CD14-positive monocyte (primary cell): Measurements from ENCODE around the gene PRR13. TPM values are rescaled to one million over a fixed set of nuclear protein-coding genes. Genes with fewer than 3 reads are reported as not detected.

Source experiments
- DNase-seq, 3 donors: peaks; one replicate each; pipeline ENCODE4 v3.0.0-alpha.2; 2011 to 2022
- H2AFZ ChIP-seq: 2 replicates; pipeline ENCODE4 v1.6.0; 2012; ENCODE audit warnings: mild to moderate bottlenecking, low read depth, low read length, inconsistent platforms; ENCODE audit not compliant: insufficient read depth, poor library complexity, severe bottlenecking
- H3K27ac ChIP-seq, 2 donors: 1 replicate in 1 of 2; 2 replicates in 1 of 2; pipeline ENCODE4 v1.5.1; 2012 to 2013; ENCODE audit warnings: low read length in 2 of 2, control low read depth in 1 of 2, inconsistent platforms in 1 of 2, low read depth in 1 of 2, mild to moderate bottlenecking in 1 of 2
- H3K27me3 ChIP-seq, 2 donors: one replicate each; pipeline versions ENCODE4 v1.6.0 to v1.6.1; 2011 to 2013; ENCODE audit warnings: low read length in 2 of 2; ENCODE audit not compliant: control insufficient read depth in 2 of 2, insufficient read depth in 2 of 2
- H3K36me3 ChIP-seq, 2 donors: replicated peaks in 1 of 2; 1 replicate in 1 of 2; 2 replicates in 1 of 2; pipeline versions ENCODE4 v1.5.1 to v1.6.1; 2012 to 2013; ENCODE audit warnings: low read length in 2 of 2, control low read depth in 1 of 2, inconsistent platforms in 1 of 2, mild to moderate bottlenecking in 1 of 2; ENCODE audit not compliant: insufficient read depth in 2 of 2, control insufficient read depth in 1 of 2
- H3K4me1 ChIP-seq, 2 donors: 1 replicate in 1 of 2; 2 replicates in 1 of 2; pipeline versions ENCODE4 v1.5.1 to v1.6.1; 2012 to 2013; ENCODE audit warnings: low read length in 2 of 2, control low read depth in 1 of 2, inconsistent platforms in 1 of 2, mild to moderate bottlenecking in 1 of 2, moderate library complexity in 1 of 2; ENCODE audit not compliant: insufficient read depth in 2 of 2, control insufficient read depth in 1 of 2
- H3K4me2 ChIP-seq: replicated peaks from 2 replicates; pipeline ENCODE3; 2012; ENCODE audit warnings: low read length, moderate library complexity, mild to moderate bottlenecking; ENCODE audit not compliant: poor library complexity, severe bottlenecking; ENCODE audit errors: extremely low read depth
- H3K4me3 ChIP-seq, 3 experiments: fragments of 200-600 bp in 1 of 3; sonication (generic) in 1 of 3; replicated peaks in 1 of 3; 1 replicate in 2 of 3; 2 replicates in 1 of 3; pipeline ENCODE4 v1.5.1; 2011 to 2013; ENCODE audit warnings: low read length in 3 of 3, mild to moderate bottlenecking in 3 of 3, control low read depth in 2 of 3, low read depth in 2 of 3, inconsistent platforms in 1 of 3, moderate library complexity in 1 of 3
- H3K79me2 ChIP-seq: 2 replicates; pipeline ENCODE4 v1.6.0; 2012; ENCODE audit warnings: mild to moderate bottlenecking, control low read depth, inconsistent platforms, low read length, moderate library complexity; ENCODE audit not compliant: insufficient read depth
- H3K9ac ChIP-seq: 2 replicates; pipeline ENCODE4 v1.6.0; 2017; ENCODE audit warnings: low read length, mild to moderate bottlenecking; ENCODE audit not compliant: insufficient read depth, poor library complexity, severe bottlenecking
- H3K9me3 ChIP-seq, 2 donors: replicated peaks in 1 of 2; 1 replicate in 1 of 2; 2 replicates in 1 of 2; pipeline versions ENCODE4 v1.5.1 to v1.6.1; 2012 to 2013; ENCODE audit warnings: low read length in 2 of 2, control low read depth in 1 of 2; ENCODE audit not compliant: control insufficient read depth in 1 of 2, insufficient read depth in 1 of 2
- H4K20me1 ChIP-seq: 2 replicates; pipeline ENCODE4 v1.6.0; 2012; ENCODE audit warnings: mild to moderate bottlenecking, low read length, control low read depth, moderate library complexity; ENCODE audit not compliant: insufficient read depth
- H3K27ac Mint-ChIP-seq, 7 donors: one replicate each; pipeline ENCODE4 v1.8.0; 2020; ENCODE audit warnings: mild to moderate bottlenecking in 7 of 7, mixed read lengths in 7 of 7, moderate library complexity in 6 of 7, inconsistent platforms in 2 of 7
- H3K27me3 Mint-ChIP-seq, 3 donors: one replicate each; pipeline ENCODE4 v1.8.0; 2021 to 2022; ENCODE audit warnings: low read depth in 3 of 3, mild to moderate bottlenecking in 3 of 3, mixed read lengths in 3 of 3, moderate library complexity in 3 of 3, inconsistent platforms in 1 of 3
- H3K36me3 Mint-ChIP-seq, 2 donors: one replicate each; pipeline ENCODE4 v1.8.0; 2020; ENCODE audit warnings: mixed read lengths in 2 of 2, inconsistent platforms in 1 of 2, mild to moderate bottlenecking in 1 of 2
- H3K4me1 Mint-ChIP-seq: one replicate; pipeline ENCODE4 v1.8.0; 2020; ENCODE audit warnings: mild to moderate bottlenecking, mixed read lengths
- H3K4me3 Mint-ChIP-seq, 2 donors: one replicate each; pipeline ENCODE4 v1.8.0; 2020; ENCODE audit warnings: mild to moderate bottlenecking in 2 of 2, mixed read lengths in 2 of 2, moderate library complexity in 1 of 2
- H3K9me3 Mint-ChIP-seq, 7 donors: one replicate each; pipeline ENCODE4 v1.8.0; 2020 to 2022; ENCODE audit warnings: mixed read lengths in 7 of 7, mild to moderate bottlenecking in 6 of 7, moderate library complexity in 6 of 7, inconsistent platforms in 2 of 7
- WGBS: methylation state at CpG from one replicate; pipeline ENCODE4 v1.1.5; 2013; ENCODE audit warnings: missing lambda C conversion rate; ENCODE audit not compliant: insufficient coverage; 5-methylcytosine and 5-hydroxymethylcytosine counted together
- intact Hi-C, 2 donors: fragments of 100-400 bp; cut with micrococcal nuclease; formaldehyde crosslinking; loops; one replicate each; pipeline versions ENCODE4 v1.15.0 to v1.15.1; 2023
- polyA plus RNA-seq, 3 donors: library from polyadenylated mRNA; depleted of rRNA in 1 of 3; unstranded in 2 of 3; stranded (reverse) in 1 of 3; fragments of 300-500 nt in 2 of 3; fragments of >200 nt in 1 of 3; fragmentation: Illumina TruSeq in 2 of 3; gene quantifications; 1 replicate in 2 of 3; 2 replicates in 1 of 3; pipeline ENCODE4 v1.2.3, GENCODE V29; 2012 to 2021
- TF ChIP-seq, protein P1 (sequence below): fragments of 200-600 bp; IDR thresholded peaks from one replicate; pipeline ENCODE4 v1.8.0; 2022; ENCODE audit warnings: antibody characterized with exemption, mild to moderate bottlenecking

PRR13 gene
- polyA plus RNA-seq, 3 donors: 172 to 670 (median 591) TPM

DNA sequence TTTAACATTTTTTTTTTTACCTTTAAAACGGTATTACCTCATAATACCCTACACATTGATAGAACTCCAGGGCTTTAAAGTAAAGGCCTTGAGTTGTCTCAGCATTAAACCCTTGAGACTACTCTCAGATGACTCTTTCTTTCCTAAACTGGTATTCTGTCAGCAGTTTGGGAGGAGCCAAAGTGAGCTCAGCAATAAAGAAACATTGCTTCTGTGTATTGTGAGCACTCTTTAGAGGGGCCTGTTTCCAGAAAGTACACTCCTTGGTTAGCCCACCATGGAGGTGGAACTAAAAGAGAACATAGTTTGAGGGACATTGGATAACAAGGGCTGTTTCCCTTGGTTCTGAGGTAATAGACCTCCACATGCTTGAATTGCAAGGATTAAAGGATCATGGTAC, 37.3 kb downstream of the PRR13 start:
- WGBS: 86% methylated on average over 1 of the region's 1 CpG
- Histone ChIP-seq H3K27ac (no peak overlapping the region), H3K4me2 (no peak overlapping the region), H3K9ac (no peak overlapping the region), H2AFZ (no peak overlapping the region), H3K27me3 (no peaks in the 10 kb centered on the region), H3K9me3 (no peaks in the 10 kb centered on the region), H3K4me3 (no peak overlapping the region), H3K79me2 (peaks cover 45% of the 10 kb centered on the region), H4K20me1 (peaks cover 99% of the 10 kb centered on the region), H3K4me1 (no peaks in the 10 kb centered on the region), H3K36me3 (peaks cover 91 to 100% of the 10 kb centered on the region in 2 donors)
- Mint-ChIP-seq H3K4me1 (no peaks in the 10 kb centered on the region), H3K9me3 (no peaks in the 10 kb centered on the region), H3K36me3 (peaks cover 69 to 82% of the 10 kb centered on the region in 2 donors), H3K27me3 (no peaks in the 10 kb centered on the region), H3K4me3 (no peak overlapping the region), H3K27ac (no peak overlapping the region)
- intact Hi-C loops: no loop called here
- TF ChIP-seq, protein P1, sequence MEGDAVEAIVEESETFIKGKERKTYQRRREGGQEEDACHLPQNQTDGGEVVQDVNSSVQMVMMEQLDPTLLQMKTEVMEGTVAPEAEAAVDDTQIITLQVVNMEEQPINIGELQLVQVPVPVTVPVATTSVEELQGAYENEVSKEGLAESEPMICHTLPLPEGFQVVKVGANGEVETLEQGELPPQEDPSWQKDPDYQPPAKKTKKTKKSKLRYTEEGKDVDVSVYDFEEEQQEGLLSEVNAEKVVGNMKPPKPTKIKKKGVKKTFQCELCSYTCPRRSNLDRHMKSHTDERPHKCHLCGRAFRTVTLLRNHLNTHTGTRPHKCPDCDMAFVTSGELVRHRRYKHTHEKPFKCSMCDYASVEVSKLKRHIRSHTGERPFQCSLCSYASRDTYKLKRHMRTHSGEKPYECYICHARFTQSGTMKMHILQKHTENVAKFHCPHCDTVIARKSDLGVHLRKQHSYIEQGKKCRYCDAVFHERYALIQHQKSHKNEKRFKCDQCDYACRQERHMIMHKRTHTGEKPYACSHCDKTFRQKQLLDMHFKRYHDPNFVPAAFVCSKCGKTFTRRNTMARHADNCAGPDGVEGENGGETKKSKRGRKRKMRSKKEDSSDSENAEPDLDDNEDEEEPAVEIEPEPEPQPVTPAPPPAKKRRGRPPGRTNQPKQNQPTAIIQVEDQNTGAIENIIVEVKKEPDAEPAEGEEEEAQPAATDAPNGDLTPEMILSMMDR: no peak
- DNase-seq: no peak

DNA sequence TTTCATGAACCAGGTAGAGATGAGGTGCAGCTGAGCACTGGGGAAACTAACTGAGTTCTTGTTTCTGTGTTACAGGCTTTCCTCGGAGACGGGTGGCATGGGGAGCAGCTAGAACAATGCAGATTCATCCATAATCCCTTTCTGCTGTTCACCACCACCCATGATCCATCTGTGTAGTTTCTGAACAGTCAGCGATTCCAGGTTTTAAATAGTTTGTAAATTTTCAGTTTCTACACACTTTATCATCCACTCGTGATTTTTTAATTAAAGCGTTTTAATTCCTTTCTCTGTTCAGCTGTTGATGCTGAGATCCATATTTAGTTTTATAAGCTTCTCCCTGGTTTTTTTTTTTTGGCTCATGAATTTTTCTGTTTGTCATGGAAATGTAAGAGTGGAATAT, 37.8 kb downstream of the PRR13 start:
- H4K20me1 ChIP-seq: peaks cover 99% of the 10 kb centered on the region
- H3K9ac ChIP-seq: no peak overlapping the region
- no peak overlapping the region for H3K27ac Mint-ChIP-seq
- no peak overlapping the region for H3K4me2 ChIP-seq
- no peak for DNase-seq
- H3K9me3 ChIP-seq: no peaks in the 10 kb centered on the region
- TF ChIP-seq, protein P1: no peak
- H3K27me3 ChIP-seq: no peaks in the 10 kb centered on the region
- no peak overlapping the region for H3K4me3 ChIP-seq
- no peak overlapping the region for H3K4me3 Mint-ChIP-seq
- no peak overlapping the region for H2AFZ ChIP-seq
- H3K27ac ChIP-seq: no peak overlapping the region
- no peaks in the 10 kb centered on the region for H3K9me3 Mint-ChIP-seq
- H3K79me2 ChIP-seq: peaks cover 40% of the 10 kb centered on the region
- H3K36me3 ChIP-seq: peaks cover 87 to 100% of the 10 kb centered on the region in 2 donors
- H3K27me3 Mint-ChIP-seq: no peaks in the 10 kb centered on the region
- no CpG with 5 or more reads among the region's 5 CpGs for WGBS
- intact Hi-C loops: no loop called here
- no peaks in the 10 kb centered on the region for H3K4me1 ChIP-seq
- no peaks in the 10 kb centered on the region for H3K4me1 Mint-ChIP-seq
- H3K36me3 Mint-ChIP-seq: peaks cover 66 to 81% of the 10 kb centered on the region in 2 donors
